Esophagus muscularis mucosa (tissue), 4 donors: ENCODE measurements around the gene C13orf42. TPM values are rescaled to one million over a fixed set of nuclear protein-coding genes. Genes with fewer than 3 reads are reported as not detected.

ENCODE experiments used
- DNase-seq: peaks from one replicate; pipeline ENCODE4 v3.0.0-alpha.2; 2017; ENCODE audit errors: extremely low spot score
- H3K27ac ChIP-seq, 4 donors: fragments of 200-600 bp; sonication (generic); replicated peaks in 1 of 4; 1 replicate in 3 of 4; 2 replicates in 1 of 4; pipeline ENCODE4 v1.5.1; 2016 to 2019; ENCODE audit warnings: mild to moderate bottlenecking in 1 of 4
- H3K27me3 ChIP-seq, 4 donors: fragments of 200-600 bp; sonication (generic); one replicate each; pipeline versions ENCODE4 v1.5.1 to v1.6.0; 2016 to 2019
- H3K36me3 ChIP-seq, 4 donors: fragments of 200-600 bp; sonication (generic); one replicate each; pipeline ENCODE4 v1.5.1; 2016 to 2019
- H3K4me1 ChIP-seq, 4 donors: fragments of 200-600 bp; sonication (generic); one replicate each; pipeline ENCODE4 v1.5.1; 2016 to 2019
- H3K4me3 ChIP-seq, 4 donors: fragments of 200-600 bp; sonication (generic); 1 replicate in 2 of 4; 2 replicates in 2 of 4; pipeline ENCODE4 v1.5.1; 2016 to 2019; ENCODE audit warnings: mild to moderate bottlenecking in 4 of 4, moderate library complexity in 1 of 4
- H3K9me3 ChIP-seq, 4 donors: fragments of 200-600 bp; sonication (generic); 1 replicate in 3 of 4; 2 replicates in 1 of 4; pipeline ENCODE4 v1.5.1; 2016 to 2019
- EP300 ChIP-seq: sonication (generic); formaldehyde crosslinking; IDR thresholded peaks from one replicate; pipeline ENCODE4 v1.6.1; 2017; ENCODE audit warnings: antibody characterized with exemption
- POLR2A ChIP-seq: fragments of 450-650 bp; IDR thresholded peaks from one replicate; pipeline ENCODE4 v1.6.1; 2017; ENCODE audit warnings: antibody characterized with exemption, moderate library complexity, mild to moderate bottlenecking, low read depth
- POLR2AphosphoS5 ChIP-seq, 2 donors: sonication (generic); formaldehyde crosslinking; IDR thresholded peaks; one replicate each; pipeline ENCODE4 v1.6.1; 2017; ENCODE audit warnings: antibody characterized with exemption in 2 of 2
- WGBS: methylation state at CpG from one replicate; pipeline ENCODE4 v1.1.5; 2018; 5-methylcytosine and 5-hydroxymethylcytosine counted together
- intact Hi-C: fragments of 100-400 bp; cut with DNase I; formaldehyde crosslinking; loops from one replicate; pipeline ENCODE4 v1.15.1; 2023
- total RNA-seq, 4 donors: library from RNA; depleted of rRNA; stranded (reverse); fragments of >200 nt; gene quantifications; one replicate each; pipeline versions ENCODE4 v1.1.0 to v1.2.1, GENCODE V29; 2016
- TF ChIP-seq, protein P1 (sequence below), 3 experiments: fragments of 200-600 bp in 2 of 3; fragments of 450-650 bp in 1 of 3; sonication (generic) in 2 of 3; IDR thresholded peaks; one replicate each; pipeline ENCODE4 v1.5.1; 2017 to 2019; ENCODE audit warnings: antibody characterized with exemption in 3 of 3, mild to moderate bottlenecking in 2 of 3, moderate library complexity in 1 of 3

C13orf42 gene
- total RNA-seq, 4 donors from 2014 or later = not detected

DNA sequence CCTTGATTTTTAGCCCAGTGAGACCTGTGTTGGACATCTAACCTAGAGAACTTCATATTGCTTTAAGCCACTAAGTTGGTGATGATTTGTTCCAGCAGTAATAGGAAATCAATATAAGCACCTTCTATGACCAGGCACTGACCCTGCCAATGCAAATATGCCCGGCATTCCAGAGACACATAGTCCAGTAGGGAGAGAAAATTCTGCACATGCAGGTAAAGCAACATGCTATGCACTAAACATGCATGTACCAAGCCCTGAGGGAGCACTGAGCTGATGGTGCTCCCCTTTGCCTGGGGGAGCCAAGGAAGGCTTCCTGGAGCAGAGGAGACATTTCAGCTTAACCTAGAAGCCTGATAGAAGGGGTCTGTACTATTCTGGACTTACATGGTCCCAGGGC, 40.4 kb upstream of the C13orf42 start:
- no peaks in the 10 kb centered on the region for H3K9me3 ChIP-seq
- no peak overlapping the region for H3K27ac ChIP-seq
- H3K36me3 ChIP-seq = no peaks in the 10 kb centered on the region
- 100% methylated on average over 1 of the region's 1 CpG for WGBS
- no peak overlapping the region for H3K4me3 ChIP-seq
- no peaks in the 10 kb centered on the region for H3K27me3 ChIP-seq
- peak; percentile 87 for DNase-seq
- peaks cover 0 to 19% (median 13%) of the 10 kb centered on the region in 4 donors for H3K4me1 ChIP-seq
- intact Hi-C loops = no loop called here
- no peak for TF ChIP-seq EP300
- no peak for TF ChIP-seq POLR2A
- TF ChIP-seq, protein P1, sequence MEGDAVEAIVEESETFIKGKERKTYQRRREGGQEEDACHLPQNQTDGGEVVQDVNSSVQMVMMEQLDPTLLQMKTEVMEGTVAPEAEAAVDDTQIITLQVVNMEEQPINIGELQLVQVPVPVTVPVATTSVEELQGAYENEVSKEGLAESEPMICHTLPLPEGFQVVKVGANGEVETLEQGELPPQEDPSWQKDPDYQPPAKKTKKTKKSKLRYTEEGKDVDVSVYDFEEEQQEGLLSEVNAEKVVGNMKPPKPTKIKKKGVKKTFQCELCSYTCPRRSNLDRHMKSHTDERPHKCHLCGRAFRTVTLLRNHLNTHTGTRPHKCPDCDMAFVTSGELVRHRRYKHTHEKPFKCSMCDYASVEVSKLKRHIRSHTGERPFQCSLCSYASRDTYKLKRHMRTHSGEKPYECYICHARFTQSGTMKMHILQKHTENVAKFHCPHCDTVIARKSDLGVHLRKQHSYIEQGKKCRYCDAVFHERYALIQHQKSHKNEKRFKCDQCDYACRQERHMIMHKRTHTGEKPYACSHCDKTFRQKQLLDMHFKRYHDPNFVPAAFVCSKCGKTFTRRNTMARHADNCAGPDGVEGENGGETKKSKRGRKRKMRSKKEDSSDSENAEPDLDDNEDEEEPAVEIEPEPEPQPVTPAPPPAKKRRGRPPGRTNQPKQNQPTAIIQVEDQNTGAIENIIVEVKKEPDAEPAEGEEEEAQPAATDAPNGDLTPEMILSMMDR (IDR thresholded peaks at IDR 0.05) = no peak
- no peak for TF ChIP-seq POLR2AphosphoS5 (IDR thresholded peaks at IDR 0.05)

DNA sequence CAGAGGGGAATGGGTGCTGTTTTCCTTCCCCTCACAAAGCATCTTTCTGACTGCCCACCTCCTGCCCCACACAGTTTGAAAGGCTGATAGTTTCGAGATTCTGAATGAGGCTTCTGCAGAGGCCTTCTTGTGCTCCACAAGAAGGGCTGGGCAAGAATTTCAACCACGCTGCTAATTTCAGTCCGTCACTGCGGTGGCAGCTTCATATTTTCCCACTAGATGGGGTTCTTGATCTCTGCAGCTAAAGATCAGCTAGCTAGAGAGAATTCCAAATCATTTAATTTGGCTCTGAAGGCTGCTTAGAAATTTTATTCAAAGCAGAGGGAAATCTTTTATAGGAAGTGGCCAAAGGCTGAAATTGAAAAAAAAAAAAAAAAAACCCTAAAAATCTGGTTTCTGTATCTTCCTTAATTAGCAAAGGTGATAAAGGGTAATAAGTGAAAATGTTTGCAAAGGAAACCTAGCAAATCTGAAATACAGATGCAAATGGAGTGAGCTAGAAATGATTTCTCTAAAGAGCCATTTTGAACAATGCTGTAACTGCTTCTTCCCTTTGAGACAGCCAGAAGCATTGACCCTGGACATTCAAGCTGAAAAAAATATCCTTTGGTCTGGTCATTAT, 38.0 kb upstream of the C13orf42 start:
- Histone ChIP-seq H3K36me3 (no peaks in the 10 kb centered on the region), H3K9me3 (no peaks in the 10 kb centered on the region), H3K27ac (peak overlapping the region in 1 of 4 donors; percentile 21), H3K4me3 (no peak overlapping the region), H3K27me3 (no peaks in the 10 kb centered on the region), H3K4me1 (peaks cover 0 to 13% (median 5%) of the 10 kb centered on the region in 4 donors)
- TF ChIP-seq, protein P1 (IDR thresholded peaks at IDR 0.05) = peak; percentile 54 to 76 (median 67)
- TF ChIP-seq POLR2AphosphoS5 (IDR thresholded peaks at IDR 0.05) (no peak), EP300 (no peak), POLR2A (no peak)
- intact Hi-C loops = loop anchor here (1.0 to 5.0 kb wide), 2 partner anchors 73 to 137 kb away; partner anchors contain the start of gene FAM124A
- WGBS = 11% methylated on average over 4 of the region's 4 CpGs
- no peak for DNase-seq

DNA sequence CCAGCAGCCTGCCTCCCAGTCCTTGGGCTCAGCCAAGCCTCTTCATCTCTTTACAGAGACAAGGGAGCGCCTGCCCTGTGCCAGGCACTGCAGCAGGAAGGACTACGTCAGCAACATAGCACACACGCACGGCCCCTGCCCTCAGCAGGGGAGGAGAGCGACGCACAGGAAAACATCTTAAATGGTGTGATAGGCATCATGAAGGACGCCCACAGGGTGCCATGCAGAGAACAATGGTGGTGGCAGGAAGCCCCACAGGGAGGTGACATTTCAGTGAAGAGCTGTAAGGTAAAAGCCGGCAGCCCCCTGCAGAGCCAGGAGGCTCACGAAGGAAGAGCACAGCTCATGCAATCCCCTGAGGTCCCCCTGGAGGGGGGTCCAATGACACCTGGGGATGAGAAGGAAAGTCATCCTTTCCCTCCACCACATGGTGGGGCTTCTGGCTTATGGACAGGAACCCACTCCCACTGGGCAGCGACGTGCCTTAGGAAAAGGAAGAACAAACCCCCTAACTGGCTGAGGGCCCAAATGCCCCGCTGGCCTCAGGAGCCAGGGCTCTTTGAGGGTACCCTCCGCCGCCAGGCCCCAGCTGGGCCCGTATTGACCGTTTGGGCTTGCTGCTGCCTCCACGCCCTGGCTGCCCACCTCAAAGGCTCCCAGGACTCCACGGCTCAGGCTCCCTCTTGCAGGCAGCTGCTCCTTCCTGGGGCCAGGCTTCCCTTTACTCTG, 37.3 kb upstream of the C13orf42 start:
- intact Hi-C loops = loop anchor here (5.0 kb wide), 1 partner anchor 74 kb away; the partner anchor contains the start of gene FAM124A

DNA sequence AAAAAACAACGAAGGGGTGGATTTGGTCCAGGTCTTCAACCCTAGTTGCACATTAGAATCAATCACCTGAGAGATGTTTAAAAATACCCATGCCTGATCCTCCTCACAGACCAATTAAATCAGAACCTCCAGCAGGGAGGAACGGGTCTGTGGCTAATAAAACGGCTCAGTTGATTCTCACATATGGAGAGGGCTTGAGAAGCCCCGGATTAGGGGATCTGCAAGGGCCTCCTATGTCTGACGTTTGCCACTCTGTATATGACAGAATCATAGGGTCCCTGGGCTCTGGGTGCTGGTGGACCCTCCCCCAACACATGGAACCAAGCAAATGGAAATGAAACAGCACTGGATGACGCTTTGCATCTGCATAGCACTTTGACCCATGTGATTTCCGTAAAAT, 36.7 kb upstream of the C13orf42 start:
- H3K4me1 ChIP-seq = peaks cover 0 to 7% (median 2%) of the 10 kb centered on the region in 4 donors
- H3K9me3 ChIP-seq = no peaks in the 10 kb centered on the region
- no peak overlapping the region for H3K27ac ChIP-seq
- H3K36me3 ChIP-seq = no peaks in the 10 kb centered on the region
- TF ChIP-seq POLR2AphosphoS5 (IDR thresholded peaks at IDR 0.05) (no peak), EP300 (no peak), POLR2A (no peak)
- TF ChIP-seq, protein P1 (IDR thresholded peaks at IDR 0.05) = no peak
- DNase-seq = no peak
- no peaks in the 10 kb centered on the region for H3K27me3 ChIP-seq
- 62% methylated on average over 3 of the region's 7 CpGs for WGBS
- intact Hi-C loops = loop anchor here (5.0 kb wide), 1 partner anchor 75 kb away; the partner anchor contains the start of gene FAM124A
- H3K4me3 ChIP-seq = no peak overlapping the region

More for the DNA sequence above, 37.3 kb upstream of the C13orf42 start:
- TF ChIP-seq POLR2A (no peak), EP300 (no peak), POLR2AphosphoS5 (IDR thresholded peaks at IDR 0.05) (peak in 1 of 2 donors; percentile 15)
- TF ChIP-seq, protein P1 (IDR thresholded peaks at IDR 0.05) = no peak
- no peak overlapping the region for H3K4me3 ChIP-seq
- no peaks in the 10 kb centered on the region for H3K9me3 ChIP-seq
- peaks cover 0 to 7% (median 2%) of the 10 kb centered on the region in 4 donors for H3K4me1 ChIP-seq
- no peaks in the 10 kb centered on the region for H3K27me3 ChIP-seq
- no peaks in the 10 kb centered on the region for H3K36me3 ChIP-seq
- WGBS = 78% methylated on average over 7 of the region's 18 CpGs
- no peak for DNase-seq
- H3K27ac ChIP-seq = peak overlapping the region in 1 of 4 donors; percentile 21
